GM23338 (cell line): ENCODE measurements around the gene MID1. TPM values are rescaled to one million over a fixed set of nuclear protein-coding genes. Genes with fewer than 3 reads are reported as not detected.

Experiments used
- ATAC-seq: fragments of 200-7000 bp; cut with Tn5 transposase; 3 replicates; pipeline ENCODE4 v1.9.1; 2020
- DNase-seq: peaks from one replicate; pipeline ENCODE4 v3.0.0-alpha.2; 2015; ENCODE audit warnings: low spot score
- H2AFZ ChIP-seq: fragments of 200-600 bp; sonication (generic); 2 replicates; pipeline ENCODE4 v1.8.0; 2016; ENCODE audit warnings: antibody characterized with exemption, mild to moderate bottlenecking, moderate library complexity
- H3F3A ChIP-seq: fragments of 200-600 bp; sonication (generic); replicated peaks from 2 replicates; pipeline ENCODE4 v1.8.0; 2017; ENCODE audit warnings: antibody characterized with exemption, mixed run types, low read depth
- H3K27ac ChIP-seq: fragments of 200-600 bp; sonication (generic); 2 replicates; pipeline ENCODE4 v1.6.1; 2016; ENCODE audit warnings: low read depth
- H3K27me3 ChIP-seq: fragments of 200-600 bp; sonication (generic); 2 replicates; pipeline ENCODE4 v1.8.0; 2016; ENCODE audit warnings: mild to moderate bottlenecking, mixed run types, moderate library complexity; ENCODE audit not compliant: insufficient read depth
- H3K36me3 ChIP-seq: fragments of 200-600 bp; sonication (generic); 2 replicates; pipeline ENCODE4 v1.8.0; 2016; ENCODE audit warnings: mild to moderate bottlenecking; ENCODE audit not compliant: insufficient read depth
- H3K4me1 ChIP-seq: fragments of 200-600 bp; sonication (generic); 2 replicates; pipeline ENCODE4 v1.8.0; 2016; ENCODE audit warnings: mild to moderate bottlenecking, moderate library complexity; ENCODE audit not compliant: insufficient read depth
- H3K4me2 ChIP-seq: fragments of 200-600 bp; sonication (generic); 2 replicates; pipeline ENCODE4 v1.7.1; 2017; ENCODE audit warnings: mixed run types
- H3K4me3 ChIP-seq: fragments of 200-600 bp; sonication (generic); 2 replicates; pipeline ENCODE4 v1.6.1; 2016; ENCODE audit warnings: mixed run types
- H3K79me2 ChIP-seq: fragments of 200-600 bp; sonication (generic); replicated peaks from 2 replicates; pipeline ENCODE4 v1.8.0; 2017; ENCODE audit warnings: mild to moderate bottlenecking; ENCODE audit not compliant: insufficient read depth
- H3K9me2 ChIP-seq: fragments of 200-600 bp; sonication (generic); 2 replicates; pipeline ENCODE4 v1.8.0; 2017; ENCODE audit not compliant: insufficient read depth
- H4K20me1 ChIP-seq: fragments of 200-600 bp; sonication (generic); replicated peaks from 2 replicates; pipeline ENCODE4 v1.8.0; 2017; ENCODE audit warnings: mild to moderate bottlenecking; ENCODE audit not compliant: insufficient read depth
- H3K27ac Mint-ChIP-seq: 2 replicates; pipeline ENCODE4 v1.8.0; 2020; ENCODE audit warnings: inconsistent platforms, mild to moderate bottlenecking, moderate library complexity, mixed read lengths
- H3K27me3 Mint-ChIP-seq: 3 replicates; pipeline ENCODE4 v1.8.0; 2022; ENCODE audit warnings: low read depth, mild to moderate bottlenecking, moderate library complexity, mixed read lengths, inconsistent platforms; ENCODE audit not compliant: insufficient read depth, poor library complexity
- H3K36me3 Mint-ChIP-seq: 3 replicates; pipeline ENCODE4 v1.8.0; 2021; ENCODE audit warnings: low read depth, mild to moderate bottlenecking, inconsistent platforms, moderate library complexity, mixed read lengths
- H3K4me1 Mint-ChIP-seq: 3 replicates; pipeline ENCODE4 v1.8.0; 2020; ENCODE audit warnings: mild to moderate bottlenecking, inconsistent platforms, mixed read lengths
- H3K4me3 Mint-ChIP-seq: 3 replicates; pipeline ENCODE4 v1.8.0; 2021; ENCODE audit warnings: moderate library complexity, mild to moderate bottlenecking, inconsistent platforms, mixed read lengths
- H3K9me3 Mint-ChIP-seq: 3 replicates; pipeline ENCODE4 v1.8.0; 2020; ENCODE audit warnings: moderate library complexity, mild to moderate bottlenecking, inconsistent platforms, mixed read lengths
- CTCF ChIP-seq, 2 experiments: fragments of 200-600 bp in 1 of 2; sonication (generic) in 1 of 2; conservative IDR thresholded peaks; 2 replicates each; pipeline versions ENCODE4 v1.5.1 to v1.6.1; 2016 to 2017; ENCODE audit warnings: antibody characterized with exemption in 2 of 2, low read depth in 2 of 2, mild to moderate bottlenecking in 2 of 2, moderate library complexity in 1 of 2
- JUNB ChIP-seq: IDR thresholded peaks from one replicate; pipeline ENCODE4 v1.6.1; 2016; ENCODE audit warnings: antibody characterized with exemption; ENCODE audit not compliant: unreplicated experiment
- POLR2AphosphoS5 ChIP-seq: IDR thresholded peaks from 2 replicates; pipeline ENCODE4 v1.6.1; 2016; ENCODE audit warnings: antibody characterized with exemption, low read depth
- REST ChIP-seq: IDR thresholded peaks from one replicate; pipeline ENCODE4 v1.6.1; 2018; ENCODE audit warnings: antibody characterized with exemption; ENCODE audit not compliant: unreplicated experiment
- ZNF114 ChIP-seq: fragments of 250-450 bp; sonication (Bioruptor Pico); IDR thresholded peaks from 2 replicates; pipeline ENCODE4 v1.5.0; 2020; ENCODE audit warnings: mild to moderate bottlenecking, moderate library complexity
- ZNF331 ChIP-seq: fragments of 250-450 bp; sonication (Bioruptor Pico); IDR thresholded peaks from 2 replicates; pipeline ENCODE4 v1.5.0; 2020; ENCODE audit warnings: low read depth, mild to moderate bottlenecking, moderate library complexity
- polyA plus RNA-seq: library from polyadenylated mRNA; unstranded; fragments of >200 nt; fragmentation: Nextera tagmentation; extraction: Ambion mirVana; gene quantifications from 2 replicates; pipeline ENCODE4 v1.2.1, GENCODE V29; 2016
- total RNA-seq: library from RNA; depleted of rRNA; stranded (reverse); fragments of >200 nt; shearing (Covaris generic); gene quantifications from 2 replicates; pipeline ENCODE4 v1.2.3, GENCODE V29; 2014
- TF ChIP-seq, protein P1 (sequence below): fragments of 250-450 bp; sonication (Bioruptor Pico); IDR thresholded peaks from 2 replicates; pipeline ENCODE4 v1.5.0; 2020; ENCODE audit warnings: mild to moderate bottlenecking, moderate library complexity

The MID1 gene
- total and polyA plus RNA-seq, 2 experiments from 2014 or later, result 27.2 to 39.3 TPM

DNA sequence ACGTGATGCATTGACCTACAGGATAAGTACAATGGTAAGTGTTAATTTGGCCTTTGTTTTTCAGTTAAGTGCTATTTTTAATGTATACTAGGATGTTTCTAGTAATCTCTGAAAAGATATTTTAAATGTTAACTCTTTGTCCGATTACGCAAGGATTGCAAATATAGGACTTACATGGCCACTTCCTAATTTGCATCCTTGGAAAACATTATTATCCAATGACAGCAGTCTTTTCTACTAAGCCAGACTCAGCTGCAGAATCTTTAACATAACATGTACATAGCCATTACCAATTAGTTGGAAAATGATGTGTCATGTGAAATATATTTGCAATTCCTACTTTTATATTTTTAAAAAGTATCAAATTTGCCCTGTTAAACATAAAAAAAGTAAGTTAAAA, 124.7 kb downstream of the MID1 start (continued):
- TF ChIP-seq ZNF114 (CRISPR knock-in tag) (no peak), POLR2AphosphoS5 (no peak), JUNB (no peak)

DNA sequence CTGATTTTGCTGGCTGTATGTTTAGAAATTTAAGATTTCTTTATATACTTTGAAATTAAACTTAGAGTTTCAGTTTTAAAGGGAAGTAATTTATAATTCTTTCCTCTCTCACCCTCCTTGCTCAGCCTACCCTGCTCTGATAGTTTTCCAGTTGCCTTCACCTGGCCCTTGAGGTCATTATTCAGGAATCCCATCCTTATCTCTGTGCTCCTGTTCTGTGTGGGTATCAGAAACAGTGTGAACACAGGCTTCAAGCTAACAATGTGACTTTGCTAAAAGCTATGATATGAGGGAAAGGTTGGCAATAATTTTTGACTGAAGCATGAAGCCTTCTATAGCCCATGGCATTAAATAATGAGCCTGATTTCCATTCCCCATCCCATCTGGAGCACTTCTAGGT, 128.1 kb downstream of the MID1 start:
- Histone ChIP-seq H3K9me2 (no peaks in the 10 kb centered on the region), H4K20me1 (no peaks in the 10 kb centered on the region), H3K4me3 (no peak overlapping the region), H3K4me1 (no peaks in the 10 kb centered on the region), H3K4me2 (no peak overlapping the region), H3K36me3 (no peaks in the 10 kb centered on the region), H2AFZ (no peak overlapping the region), H3K79me2 (no peaks in the 10 kb centered on the region), H3K27ac (no peak overlapping the region), H3F3A (no peaks in the 10 kb centered on the region), H3K27me3 (no peaks in the 10 kb centered on the region)
- no peaks in the 10 kb centered on the region for H3K27me3 Mint-ChIP-seq
- H3K27ac Mint-ChIP-seq, result no peak overlapping the region
- H3K9me3 Mint-ChIP-seq, result no peaks in the 10 kb centered on the region
- H3K4me3 Mint-ChIP-seq, result no peak overlapping the region
- TF ChIP-seq JUNB, result no peak
- TF ChIP-seq REST, result no peak
- TF ChIP-seq ZNF331 (CRISPR knock-in tag), result no peak
- TF ChIP-seq, protein P1, sequence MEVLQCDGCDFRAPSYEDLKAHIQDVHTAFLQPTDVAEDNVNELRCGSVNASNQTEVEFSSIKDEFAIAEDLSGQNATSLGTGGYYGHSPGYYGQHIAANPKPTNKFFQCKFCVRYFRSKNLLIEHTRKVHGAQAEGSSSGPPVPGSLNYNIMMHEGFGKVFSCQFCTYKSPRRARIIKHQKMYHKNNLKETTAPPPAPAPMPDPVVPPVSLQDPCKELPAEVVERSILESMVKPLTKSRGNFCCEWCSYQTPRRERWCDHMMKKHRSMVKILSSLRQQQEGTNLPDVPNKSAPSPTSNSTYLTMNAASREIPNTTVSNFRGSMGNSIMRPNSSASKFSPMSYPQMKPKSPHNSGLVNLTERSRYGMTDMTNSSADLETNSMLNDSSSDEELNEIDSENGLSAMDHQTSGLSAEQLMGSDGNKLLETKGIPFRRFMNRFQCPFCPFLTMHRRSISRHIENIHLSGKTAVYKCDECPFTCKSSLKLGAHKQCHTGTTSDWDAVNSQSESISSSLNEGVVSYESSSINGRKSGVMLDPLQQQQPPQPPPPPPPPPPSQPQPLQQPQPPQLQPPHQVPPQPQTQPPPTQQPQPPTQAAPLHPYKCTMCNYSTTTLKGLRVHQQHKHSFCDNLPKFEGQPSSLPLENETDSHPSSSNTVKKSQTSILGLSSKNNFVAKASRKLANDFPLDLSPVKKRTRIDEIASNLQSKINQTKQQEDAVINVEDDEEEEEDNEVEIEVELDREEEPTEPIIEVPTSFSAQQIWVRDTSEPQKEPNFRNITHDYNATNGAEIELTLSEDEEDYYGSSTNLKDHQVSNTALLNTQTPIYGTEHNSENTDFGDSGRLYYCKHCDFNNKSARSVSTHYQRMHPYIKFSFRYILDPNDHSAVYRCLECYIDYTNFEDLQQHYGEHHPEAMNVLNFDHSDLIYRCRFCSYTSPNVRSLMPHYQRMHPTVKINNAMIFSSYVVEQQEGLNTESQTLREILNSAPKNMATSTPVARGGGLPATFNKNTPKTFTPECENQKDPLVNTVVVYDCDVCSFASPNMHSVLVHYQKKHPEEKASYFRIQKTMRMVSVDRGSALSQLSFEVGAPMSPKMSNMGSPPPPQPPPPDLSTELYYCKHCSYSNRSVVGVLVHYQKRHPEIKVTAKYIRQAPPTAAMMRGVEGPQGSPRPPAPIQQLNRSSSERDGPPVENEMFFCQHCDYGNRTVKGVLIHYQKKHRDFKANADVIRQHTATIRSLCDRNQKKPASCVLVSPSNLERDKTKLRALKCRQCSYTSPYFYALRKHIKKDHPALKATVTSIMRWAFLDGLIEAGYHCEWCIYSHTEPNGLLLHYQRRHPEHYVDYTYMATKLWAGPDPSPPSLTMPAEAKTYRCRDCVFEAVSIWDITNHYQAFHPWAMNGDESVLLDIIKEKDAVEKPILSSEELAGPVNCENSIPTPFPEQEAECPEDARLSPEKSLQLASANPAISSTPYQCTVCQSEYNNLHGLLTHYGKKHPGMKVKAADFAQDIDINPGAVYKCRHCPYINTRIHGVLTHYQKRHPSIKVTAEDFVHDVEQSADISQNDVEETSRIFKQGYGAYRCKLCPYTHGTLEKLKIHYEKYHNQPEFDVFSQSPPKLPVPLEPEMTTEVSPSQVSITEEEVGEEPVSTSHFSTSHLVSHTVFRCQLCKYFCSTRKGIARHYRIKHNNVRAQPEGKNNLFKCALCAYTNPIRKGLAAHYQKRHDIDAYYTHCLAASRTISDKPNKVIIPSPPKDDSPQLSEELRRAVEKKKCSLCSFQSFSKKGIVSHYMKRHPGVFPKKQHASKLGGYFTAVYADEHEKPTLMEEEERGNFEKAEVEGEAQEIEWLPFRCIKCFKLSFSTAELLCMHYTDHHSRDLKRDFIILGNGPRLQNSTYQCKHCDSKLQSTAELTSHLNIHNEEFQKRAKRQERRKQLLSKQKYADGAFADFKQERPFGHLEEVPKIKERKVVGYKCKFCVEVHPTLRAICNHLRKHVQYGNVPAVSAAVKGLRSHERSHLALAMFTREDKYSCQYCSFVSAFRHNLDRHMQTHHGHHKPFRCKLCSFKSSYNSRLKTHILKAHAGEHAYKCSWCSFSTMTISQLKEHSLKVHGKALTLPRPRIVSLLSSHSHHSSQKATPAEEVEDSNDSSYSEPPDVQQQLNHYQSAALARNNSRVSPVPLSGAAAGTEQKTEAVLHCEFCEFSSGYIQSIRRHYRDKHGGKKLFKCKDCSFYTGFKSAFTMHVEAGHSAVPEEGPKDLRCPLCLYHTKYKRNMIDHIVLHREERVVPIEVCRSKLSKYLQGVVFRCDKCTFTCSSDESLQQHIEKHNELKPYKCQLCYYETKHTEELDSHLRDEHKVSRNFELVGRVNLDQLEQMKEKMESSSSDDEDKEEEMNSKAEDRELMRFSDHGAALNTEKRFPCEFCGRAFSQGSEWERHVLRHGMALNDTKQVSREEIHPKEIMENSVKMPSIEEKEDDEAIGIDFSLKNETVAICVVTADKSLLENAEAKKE (CRISPR knock-in tag), result no peak
- TF ChIP-seq CTCF (conservative IDR thresholded peaks at IDR 0.05; ENCODE audit: low read depth in 2 of 2), result no peak
- H3K4me1 Mint-ChIP-seq, result peaks cover 1% of the 10 kb centered on the region; the same call in 2 of the 3 replicates
- DNase-seq (no peak), ATAC-seq (no peak)
- peaks cover 11% of the 10 kb centered on the region for H3K36me3 Mint-ChIP-seq
